Measurements from ENCODE around the gene CACNA1C.

The CACNA1C gene

GRCh38 chr12:2173971-2174370, 121.2 kb downstream of the CACNA1C start:
- Histone ChIP-seq H3K36me3 (ENCODE audit: control insufficient read depth in 1 of 2, insufficient read depth in 2 of 2, low read length in 2 of 2) (no peaks in the 10 kb centered on the region), H3K4me3 (ENCODE audit: low read depth in 1 of 2, low read length in 2 of 2) (no peak overlapping the region), H3K27me3 (ENCODE audit: control insufficient read depth in 1 of 2, insufficient read depth in 2 of 2, low read length in 2 of 2) (no peaks in the 10 kb centered on the region), H3K9ac (ENCODE audit: low read depth in 1 of 2, low read length in 2 of 2) (no peak overlapping the region), H3K27ac (ENCODE audit: low read depth, low read length) (no peak overlapping the region), H3K9me3 (ENCODE audit: control insufficient read depth in 1 of 2, low read length in 2 of 2) (no peaks in the 10 kb centered on the region), H3K4me1 (ENCODE audit: control insufficient read depth in 1 of 2, insufficient read depth in 2 of 2, low read length in 2 of 2) (peaks cover 7% of the 10 kb centered on the region in 2 donors)

- H3K9me3 ChIP-seq (ENCODE audit: control insufficient read depth in 1 of 2, low read length in 2 of 2): no peaks in the 10 kb centered on the region
- H3K36me3 ChIP-seq (ENCODE audit: control insufficient read depth in 1 of 2, insufficient read depth in 2 of 2, low read length in 2 of 2): no peaks in the 10 kb centered on the region
- no peak overlapping the region for H3K27ac ChIP-seq (ENCODE audit: low read depth, low read length)
- no peak overlapping the region for H3K9ac ChIP-seq (ENCODE audit: low read depth in 1 of 2, low read length in 2 of 2)
- H3K4me3 ChIP-seq (ENCODE audit: low read depth in 1 of 2, low read length in 2 of 2): no peak overlapping the region
- H3K27me3 ChIP-seq (ENCODE audit: control insufficient read depth in 1 of 2, insufficient read depth in 2 of 2, low read length in 2 of 2): no peaks in the 10 kb centered on the region
- H3K4me1 ChIP-seq (ENCODE audit: control insufficient read depth in 1 of 2, insufficient read depth in 2 of 2, low read length in 2 of 2): peaks cover 0 to 7% of the 10 kb centered on the region in 2 donors
Measured at GRCh38 chr12:2177003-2177402, 124.2 kb downstream of the CACNA1C start.

GRCh38 chr12:2177751-2178150, 125.0 kb downstream of the CACNA1C start:
- no peaks in the 10 kb centered on the region for H3K9me3 ChIP-seq (ENCODE audit: control insufficient read depth in 1 of 2, low read length in 2 of 2)
- H3K27me3 ChIP-seq (ENCODE audit: control insufficient read depth in 1 of 2, insufficient read depth in 2 of 2, low read length in 2 of 2): no peaks in the 10 kb centered on the region
- H3K4me3 ChIP-seq (ENCODE audit: low read depth in 1 of 2, low read length in 2 of 2): no peak overlapping the region
- H3K9ac ChIP-seq (ENCODE audit: low read depth in 1 of 2, low read length in 2 of 2): no peak overlapping the region
- H3K27ac ChIP-seq (ENCODE audit: low read depth, low read length): no peak overlapping the region
- H3K36me3 ChIP-seq (ENCODE audit: control insufficient read depth in 1 of 2, insufficient read depth in 2 of 2, low read length in 2 of 2): no peaks in the 10 kb centered on the region
- peaks cover 0 to 7% of the 10 kb centered on the region in 2 donors for H3K4me1 ChIP-seq (ENCODE audit: control insufficient read depth in 1 of 2, insufficient read depth in 2 of 2, low read length in 2 of 2)

- Histone ChIP-seq H3K27me3 (ENCODE audit: control insufficient read depth in 1 of 2, insufficient read depth in 2 of 2, low read length in 2 of 2) (no peaks in the 10 kb centered on the region), H3K36me3 (ENCODE audit: control insufficient read depth in 1 of 2, insufficient read depth in 2 of 2, low read length in 2 of 2) (no peaks in the 10 kb centered on the region), H3K9me3 (ENCODE audit: control insufficient read depth in 1 of 2, low read length in 2 of 2) (no peaks in the 10 kb centered on the region), H3K4me3 (ENCODE audit: low read depth in 1 of 2, low read length in 2 of 2) (no peak overlapping the region), H3K27ac (ENCODE audit: low read depth, low read length) (no peak overlapping the region), H3K9ac (ENCODE audit: low read depth in 1 of 2, low read length in 2 of 2) (no peak overlapping the region), H3K4me1 (ENCODE audit: control insufficient read depth in 1 of 2, insufficient read depth in 2 of 2, low read length in 2 of 2) (peaks cover 6 to 7% of the 10 kb centered on the region in 2 donors)
Measured at GRCh38 chr12:2179058-2179457, 126.3 kb downstream of the CACNA1C start.

GRCh38 chr12:2179953-2180736, 127.4 kb downstream of the CACNA1C start:
- Histone ChIP-seq H3K4me1 (ENCODE audit: control insufficient read depth in 1 of 2, insufficient read depth in 2 of 2, low read length in 2 of 2) (peaks cover 7% of the 10 kb centered on the region in 2 donors), H3K27me3 (ENCODE audit: control insufficient read depth in 1 of 2, insufficient read depth in 2 of 2, low read length in 2 of 2) (no peaks in the 10 kb centered on the region), H3K4me3 (ENCODE audit: low read depth in 1 of 2, low read length in 2 of 2) (no peak overlapping the region), H3K36me3 (ENCODE audit: control insufficient read depth in 1 of 2, insufficient read depth in 2 of 2, low read length in 2 of 2) (no peaks in the 10 kb centered on the region), H3K9me3 (ENCODE audit: control insufficient read depth in 1 of 2, low read length in 2 of 2) (no peaks in the 10 kb centered on the region), H3K9ac (ENCODE audit: low read depth in 1 of 2, low read length in 2 of 2) (no peak overlapping the region), H3K27ac (ENCODE audit: low read depth, low read length) (no peak overlapping the region)

- Histone ChIP-seq H3K27me3 (ENCODE audit: control insufficient read depth in 1 of 2, insufficient read depth in 2 of 2, low read length in 2 of 2) (no peaks in the 10 kb centered on the region), H3K27ac (ENCODE audit: low read depth, low read length) (no peak overlapping the region), H3K9ac (ENCODE audit: low read depth in 1 of 2, low read length in 2 of 2) (no peak overlapping the region), H3K4me1 (ENCODE audit: control insufficient read depth in 1 of 2, insufficient read depth in 2 of 2, low read length in 2 of 2) (peaks cover 7% of the 10 kb centered on the region in 2 donors), H3K9me3 (ENCODE audit: control insufficient read depth in 1 of 2, low read length in 2 of 2) (no peaks in the 10 kb centered on the region), H3K36me3 (ENCODE audit: control insufficient read depth in 1 of 2, insufficient read depth in 2 of 2, low read length in 2 of 2) (no peaks in the 10 kb centered on the region), H3K4me3 (ENCODE audit: low read depth in 1 of 2, low read length in 2 of 2) (no peak overlapping the region)
Measured at GRCh38 chr12:2180737-2181082, 127.9 kb downstream of the CACNA1C start.

- H3K9ac ChIP-seq (ENCODE audit: low read depth in 1 of 2, low read length in 2 of 2): no peak overlapping the region
- H3K9me3 ChIP-seq (ENCODE audit: control insufficient read depth in 1 of 2, low read length in 2 of 2): no peaks in the 10 kb centered on the region
- H3K36me3 ChIP-seq (ENCODE audit: control insufficient read depth in 1 of 2, insufficient read depth in 2 of 2, low read length in 2 of 2): no peaks in the 10 kb centered on the region
- peaks cover 7% of the 10 kb centered on the region in 2 donors for H3K4me1 ChIP-seq (ENCODE audit: control insufficient read depth in 1 of 2, insufficient read depth in 2 of 2, low read length in 2 of 2)
- no peaks in the 10 kb centered on the region for H3K27me3 ChIP-seq (ENCODE audit: control insufficient read depth in 1 of 2, insufficient read depth in 2 of 2, low read length in 2 of 2)
- no peak overlapping the region for H3K4me3 ChIP-seq (ENCODE audit: low read depth in 1 of 2, low read length in 2 of 2)
- H3K27ac ChIP-seq (ENCODE audit: low read depth, low read length): no peak overlapping the region
Measured at GRCh38 chr12:2183556-2184541, 131.1 kb downstream of the CACNA1C start.

GRCh38 chr12:2185751-2186341, 133.1 kb downstream of the CACNA1C start:
- peaks cover 0 to 7% of the 10 kb centered on the region in 2 donors for H3K4me1 ChIP-seq (ENCODE audit: control insufficient read depth in 1 of 2, insufficient read depth in 2 of 2, low read length in 2 of 2)
- no peak overlapping the region for H3K9ac ChIP-seq (ENCODE audit: low read depth in 1 of 2, low read length in 2 of 2)
- H3K36me3 ChIP-seq (ENCODE audit: control insufficient read depth in 1 of 2, insufficient read depth in 2 of 2, low read length in 2 of 2): no peaks in the 10 kb centered on the region
- no peak overlapping the region for H3K4me3 ChIP-seq (ENCODE audit: low read depth in 1 of 2, low read length in 2 of 2)
- H3K27ac ChIP-seq (ENCODE audit: low read depth, low read length): no peak overlapping the region
- H3K27me3 ChIP-seq (ENCODE audit: control insufficient read depth in 1 of 2, insufficient read depth in 2 of 2, low read length in 2 of 2): no peaks in the 10 kb centered on the region
- H3K9me3 ChIP-seq (ENCODE audit: control insufficient read depth in 1 of 2, low read length in 2 of 2): no peaks in the 10 kb centered on the region

- Histone ChIP-seq H3K27ac (ENCODE audit: low read depth, low read length) (no peak overlapping the region), H3K9me3 (ENCODE audit: control insufficient read depth in 1 of 2, low read length in 2 of 2) (no peaks in the 10 kb centered on the region), H3K36me3 (ENCODE audit: control insufficient read depth in 1 of 2, insufficient read depth in 2 of 2, low read length in 2 of 2) (no peaks in the 10 kb centered on the region), H3K4me1 (ENCODE audit: control insufficient read depth in 1 of 2, insufficient read depth in 2 of 2, low read length in 2 of 2) (peaks cover 0 to 7% of the 10 kb centered on the region in 2 donors), H3K9ac (ENCODE audit: low read depth in 1 of 2, low read length in 2 of 2) (no peak overlapping the region), H3K27me3 (ENCODE audit: control insufficient read depth in 1 of 2, insufficient read depth in 2 of 2, low read length in 2 of 2) (no peaks in the 10 kb centered on the region), H3K4me3 (ENCODE audit: low read depth in 1 of 2, low read length in 2 of 2) (no peak overlapping the region)
Measured at GRCh38 chr12:2187195-2187945, 134.6 kb downstream of the CACNA1C start.
